ENCODE data around the gene RPL5. TPM values are rescaled to one million over a fixed set of nuclear protein-coding genes. Genes with fewer than 3 reads are reported as not detected.
A peak's percentile ranks its signal among the peaks of the same experiment; 100 is the strongest.

The RPL5 gene
- total and polyA plus RNA-seq, 9 of the 15 experiments (the other 6 are each of a cell fraction or from before 2014, with no cell fraction given): 1,467 to 4,252 (median 2,454) TPM

DNA sequence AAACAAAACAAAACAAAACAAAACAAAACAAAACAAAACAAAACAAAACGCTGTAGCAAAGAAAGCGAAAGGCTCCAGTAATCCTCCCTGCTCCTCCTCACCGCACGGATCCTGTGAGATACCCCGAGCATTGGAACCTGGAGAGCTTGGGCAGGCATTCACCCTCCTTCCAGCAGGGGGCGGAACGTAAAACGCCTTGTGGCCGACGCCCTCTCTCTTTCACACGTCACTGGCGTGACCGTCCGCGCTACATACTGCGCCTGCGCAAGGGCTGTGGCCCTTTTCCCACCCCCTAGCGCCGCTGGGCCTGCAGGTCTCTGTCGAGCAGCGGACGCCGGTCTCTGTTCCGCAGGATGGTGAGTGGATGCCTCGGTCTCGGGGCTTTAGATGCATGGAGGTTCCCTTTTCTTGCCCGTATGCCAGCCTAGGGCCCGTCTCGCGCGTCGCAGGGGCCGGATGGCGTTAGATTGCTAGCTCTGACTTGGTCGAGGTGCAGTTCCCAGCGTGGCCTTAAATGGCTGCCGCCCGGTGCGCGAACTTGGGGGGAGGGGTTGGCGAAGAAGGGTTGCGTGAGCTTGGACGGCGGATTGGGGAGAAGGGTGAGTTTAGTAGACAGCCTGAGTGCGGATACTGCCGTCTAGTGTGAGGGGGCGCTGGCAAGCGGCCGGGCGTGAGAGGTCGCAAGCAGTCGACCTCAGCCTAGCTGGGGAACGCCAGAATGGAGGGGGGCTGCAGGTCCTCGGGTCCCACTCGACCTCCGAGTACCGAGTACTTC, at the start of gene RPL5 (continued):
- TF ChIP-seq ZNF165 (CRISPR knock-in tag; IDR thresholded peaks at IDR 0.05; ENCODE audit: borderline replicate concordance) (no peak), DNMT1 (IDR thresholded peaks at IDR 0.05) (no peak), ZNF707 (CRISPR knock-in tag; conservative IDR thresholded peaks at IDR 0.05) (no peak), ZSCAN29 (IDR thresholded peaks at IDR 0.05) (peak; percentile 82), SMAD3 (CRISPR knock-in tag; conservative IDR thresholded peaks at IDR 0.05) (0 out of 2 replicates have a peak, but pooled peaks have one; percentile 44), ILK (tag; IDR thresholded peaks at IDR 0.05; ENCODE audit: borderline replicate concordance, low read depth) (no peak), SMARCB1 (IDR thresholded peaks at IDR 0.05; ENCODE audit: insufficient read length, low read depth) (no peak)
- TF ChIP-seq, protein P1, sequence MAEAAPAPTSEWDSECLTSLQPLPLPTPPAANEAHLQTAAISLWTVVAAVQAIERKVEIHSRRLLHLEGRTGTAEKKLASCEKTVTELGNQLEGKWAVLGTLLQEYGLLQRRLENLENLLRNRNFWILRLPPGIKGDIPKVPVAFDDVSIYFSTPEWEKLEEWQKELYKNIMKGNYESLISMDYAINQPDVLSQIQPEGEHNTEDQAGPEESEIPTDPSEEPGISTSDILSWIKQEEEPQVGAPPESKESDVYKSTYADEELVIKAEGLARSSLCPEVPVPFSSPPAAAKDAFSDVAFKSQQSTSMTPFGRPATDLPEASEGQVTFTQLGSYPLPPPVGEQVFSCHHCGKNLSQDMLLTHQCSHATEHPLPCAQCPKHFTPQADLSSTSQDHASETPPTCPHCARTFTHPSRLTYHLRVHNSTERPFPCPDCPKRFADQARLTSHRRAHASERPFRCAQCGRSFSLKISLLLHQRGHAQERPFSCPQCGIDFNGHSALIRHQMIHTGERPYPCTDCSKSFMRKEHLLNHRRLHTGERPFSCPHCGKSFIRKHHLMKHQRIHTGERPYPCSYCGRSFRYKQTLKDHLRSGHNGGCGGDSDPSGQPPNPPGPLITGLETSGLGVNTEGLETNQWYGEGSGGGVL (CRISPR knock-in tag; IDR thresholded peaks at IDR 0.05): no peak
- TF ChIP-seq, protein P2, sequence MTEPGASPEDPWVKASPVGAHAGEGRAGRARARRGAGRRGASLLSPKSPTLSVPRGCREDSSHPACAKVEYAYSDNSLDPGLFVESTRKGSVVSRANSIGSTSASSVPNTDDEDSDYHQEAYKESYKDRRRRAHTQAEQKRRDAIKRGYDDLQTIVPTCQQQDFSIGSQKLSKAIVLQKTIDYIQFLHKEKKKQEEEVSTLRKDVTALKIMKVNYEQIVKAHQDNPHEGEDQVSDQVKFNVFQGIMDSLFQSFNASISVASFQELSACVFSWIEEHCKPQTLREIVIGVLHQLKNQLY (CRISPR knock-in tag; conservative IDR thresholded peaks at IDR 0.05): peak in 1 of 2 experiments; percentile 92; a peak in 2 of 4 replicates
- TF ChIP-seq, protein P3, sequence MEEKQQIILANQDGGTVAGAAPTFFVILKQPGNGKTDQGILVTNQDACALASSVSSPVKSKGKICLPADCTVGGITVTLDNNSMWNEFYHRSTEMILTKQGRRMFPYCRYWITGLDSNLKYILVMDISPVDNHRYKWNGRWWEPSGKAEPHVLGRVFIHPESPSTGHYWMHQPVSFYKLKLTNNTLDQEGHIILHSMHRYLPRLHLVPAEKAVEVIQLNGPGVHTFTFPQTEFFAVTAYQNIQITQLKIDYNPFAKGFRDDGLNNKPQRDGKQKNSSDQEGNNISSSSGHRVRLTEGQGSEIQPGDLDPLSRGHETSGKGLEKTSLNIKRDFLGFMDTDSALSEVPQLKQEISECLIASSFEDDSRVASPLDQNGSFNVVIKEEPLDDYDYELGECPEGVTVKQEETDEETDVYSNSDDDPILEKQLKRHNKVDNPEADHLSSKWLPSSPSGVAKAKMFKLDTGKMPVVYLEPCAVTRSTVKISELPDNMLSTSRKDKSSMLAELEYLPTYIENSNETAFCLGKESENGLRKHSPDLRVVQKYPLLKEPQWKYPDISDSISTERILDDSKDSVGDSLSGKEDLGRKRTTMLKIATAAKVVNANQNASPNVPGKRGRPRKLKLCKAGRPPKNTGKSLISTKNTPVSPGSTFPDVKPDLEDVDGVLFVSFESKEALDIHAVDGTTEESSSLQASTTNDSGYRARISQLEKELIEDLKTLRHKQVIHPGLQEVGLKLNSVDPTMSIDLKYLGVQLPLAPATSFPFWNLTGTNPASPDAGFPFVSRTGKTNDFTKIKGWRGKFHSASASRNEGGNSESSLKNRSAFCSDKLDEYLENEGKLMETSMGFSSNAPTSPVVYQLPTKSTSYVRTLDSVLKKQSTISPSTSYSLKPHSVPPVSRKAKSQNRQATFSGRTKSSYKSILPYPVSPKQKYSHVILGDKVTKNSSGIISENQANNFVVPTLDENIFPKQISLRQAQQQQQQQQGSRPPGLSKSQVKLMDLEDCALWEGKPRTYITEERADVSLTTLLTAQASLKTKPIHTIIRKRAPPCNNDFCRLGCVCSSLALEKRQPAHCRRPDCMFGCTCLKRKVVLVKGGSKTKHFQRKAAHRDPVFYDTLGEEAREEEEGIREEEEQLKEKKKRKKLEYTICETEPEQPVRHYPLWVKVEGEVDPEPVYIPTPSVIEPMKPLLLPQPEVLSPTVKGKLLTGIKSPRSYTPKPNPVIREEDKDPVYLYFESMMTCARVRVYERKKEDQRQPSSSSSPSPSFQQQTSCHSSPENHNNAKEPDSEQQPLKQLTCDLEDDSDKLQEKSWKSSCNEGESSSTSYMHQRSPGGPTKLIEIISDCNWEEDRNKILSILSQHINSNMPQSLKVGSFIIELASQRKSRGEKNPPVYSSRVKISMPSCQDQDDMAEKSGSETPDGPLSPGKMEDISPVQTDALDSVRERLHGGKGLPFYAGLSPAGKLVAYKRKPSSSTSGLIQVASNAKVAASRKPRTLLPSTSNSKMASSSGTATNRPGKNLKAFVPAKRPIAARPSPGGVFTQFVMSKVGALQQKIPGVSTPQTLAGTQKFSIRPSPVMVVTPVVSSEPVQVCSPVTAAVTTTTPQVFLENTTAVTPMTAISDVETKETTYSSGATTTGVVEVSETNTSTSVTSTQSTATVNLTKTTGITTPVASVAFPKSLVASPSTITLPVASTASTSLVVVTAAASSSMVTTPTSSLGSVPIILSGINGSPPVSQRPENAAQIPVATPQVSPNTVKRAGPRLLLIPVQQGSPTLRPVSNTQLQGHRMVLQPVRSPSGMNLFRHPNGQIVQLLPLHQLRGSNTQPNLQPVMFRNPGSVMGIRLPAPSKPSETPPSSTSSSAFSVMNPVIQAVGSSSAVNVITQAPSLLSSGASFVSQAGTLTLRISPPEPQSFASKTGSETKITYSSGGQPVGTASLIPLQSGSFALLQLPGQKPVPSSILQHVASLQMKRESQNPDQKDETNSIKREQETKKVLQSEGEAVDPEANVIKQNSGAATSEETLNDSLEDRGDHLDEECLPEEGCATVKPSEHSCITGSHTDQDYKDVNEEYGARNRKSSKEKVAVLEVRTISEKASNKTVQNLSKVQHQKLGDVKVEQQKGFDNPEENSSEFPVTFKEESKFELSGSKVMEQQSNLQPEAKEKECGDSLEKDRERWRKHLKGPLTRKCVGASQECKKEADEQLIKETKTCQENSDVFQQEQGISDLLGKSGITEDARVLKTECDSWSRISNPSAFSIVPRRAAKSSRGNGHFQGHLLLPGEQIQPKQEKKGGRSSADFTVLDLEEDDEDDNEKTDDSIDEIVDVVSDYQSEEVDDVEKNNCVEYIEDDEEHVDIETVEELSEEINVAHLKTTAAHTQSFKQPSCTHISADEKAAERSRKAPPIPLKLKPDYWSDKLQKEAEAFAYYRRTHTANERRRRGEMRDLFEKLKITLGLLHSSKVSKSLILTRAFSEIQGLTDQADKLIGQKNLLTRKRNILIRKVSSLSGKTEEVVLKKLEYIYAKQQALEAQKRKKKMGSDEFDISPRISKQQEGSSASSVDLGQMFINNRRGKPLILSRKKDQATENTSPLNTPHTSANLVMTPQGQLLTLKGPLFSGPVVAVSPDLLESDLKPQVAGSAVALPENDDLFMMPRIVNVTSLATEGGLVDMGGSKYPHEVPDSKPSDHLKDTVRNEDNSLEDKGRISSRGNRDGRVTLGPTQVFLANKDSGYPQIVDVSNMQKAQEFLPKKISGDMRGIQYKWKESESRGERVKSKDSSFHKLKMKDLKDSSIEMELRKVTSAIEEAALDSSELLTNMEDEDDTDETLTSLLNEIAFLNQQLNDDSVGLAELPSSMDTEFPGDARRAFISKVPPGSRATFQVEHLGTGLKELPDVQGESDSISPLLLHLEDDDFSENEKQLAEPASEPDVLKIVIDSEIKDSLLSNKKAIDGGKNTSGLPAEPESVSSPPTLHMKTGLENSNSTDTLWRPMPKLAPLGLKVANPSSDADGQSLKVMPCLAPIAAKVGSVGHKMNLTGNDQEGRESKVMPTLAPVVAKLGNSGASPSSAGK (IDR thresholded peaks at IDR 0.05): peak; percentile 85
- TF ChIP-seq, protein P4, sequence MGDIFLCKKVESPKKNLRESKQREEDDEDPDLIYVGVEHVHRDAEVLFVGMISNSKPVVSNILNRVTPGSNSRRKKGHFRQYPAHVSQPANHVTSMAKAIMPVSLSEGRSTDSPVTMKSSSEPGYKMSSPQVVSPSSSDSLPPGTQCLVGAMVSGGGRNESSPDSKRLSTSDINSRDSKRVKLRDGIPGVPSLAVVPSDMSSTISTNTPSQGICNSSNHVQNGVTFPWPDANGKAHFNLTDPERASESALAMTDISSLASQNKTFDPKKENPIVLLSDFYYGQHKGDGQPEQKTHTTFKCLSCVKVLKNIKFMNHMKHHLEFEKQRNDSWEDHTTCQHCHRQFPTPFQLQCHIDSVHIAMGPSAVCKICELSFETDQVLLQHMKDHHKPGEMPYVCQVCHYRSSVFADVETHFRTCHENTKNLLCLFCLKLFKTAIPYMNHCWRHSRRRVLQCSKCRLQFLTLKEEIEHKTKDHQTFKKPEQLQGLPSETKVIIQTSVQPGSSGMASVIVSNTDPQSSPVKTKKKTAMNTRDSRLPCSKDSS (IDR thresholded peaks at IDR 0.05; ENCODE audit: low read depth, partially characterized antibody): no peak

Data from K562 (cell line).